Hepatic stellate cell (primary cell): Measurements from ENCODE around the gene MED9.
"Not testable (repeated sequence)": the region's sequence is repeated elsewhere in the genome, so short reads cannot be mapped to it uniquely, and the experiment has no call there.

Source experiments
- DNase-seq: peaks from one replicate; pipeline ENCODE4 v3.0.0; 2011; ENCODE audit warnings: low spot score

Gene MED9

GRCh38 chr17:17455173-17455572, 21.6 kb upstream of the MED9 start:
- no peak for DNase-seq

GRCh38 chr17:17456251-17456650, 20.5 kb upstream of the MED9 start:
- DNase-seq, result no peak

- no peak for DNase-seq
These were observed 19.1 kb upstream of the MED9 start for GRCh38 chr17:17457680-17458079.

DNA sequence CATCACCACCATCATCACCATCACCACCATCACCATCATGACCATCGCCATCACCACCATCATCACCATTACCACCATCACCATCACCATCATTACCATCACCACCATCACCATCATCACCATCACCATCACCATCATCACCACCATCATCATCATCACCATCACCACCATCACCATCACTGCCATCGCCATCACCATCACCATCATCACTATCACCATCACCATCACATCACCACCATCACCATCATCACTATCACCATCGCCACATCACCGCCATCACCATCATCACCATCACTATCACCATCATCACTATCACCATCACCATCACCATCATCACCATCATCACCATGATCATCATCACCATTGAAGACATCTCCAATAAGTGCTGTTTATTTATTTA, 16.8 kb upstream of the MED9 start:
- no peak for DNase-seq

GRCh38 chr17:17462048-17462824, 14.6 kb upstream of the MED9 start:
- DNase-seq, result no peak

DNA sequence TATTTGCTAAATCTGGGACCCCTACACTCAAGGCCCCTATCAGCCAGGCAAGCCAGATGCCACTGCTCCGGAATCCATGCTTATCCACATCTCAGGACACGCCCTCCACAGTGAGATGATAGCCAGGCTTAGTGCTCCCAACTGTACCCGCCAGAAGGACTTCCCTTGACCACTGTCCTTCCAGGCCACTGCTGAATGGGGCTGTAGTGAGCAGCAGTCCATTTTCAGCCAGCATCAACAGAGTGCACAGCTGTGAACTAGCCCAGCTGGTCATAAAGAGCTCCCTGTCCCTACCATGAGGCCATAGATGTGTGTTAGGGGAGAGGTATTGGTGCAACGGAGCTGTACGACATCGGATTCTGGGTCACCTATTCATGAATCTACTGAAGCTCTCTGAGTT, 13.0 kb upstream of the MED9 start:
- no peak for DNase-seq

- DNase-seq, result not testable (repeated sequence)
These were observed 10.9 kb upstream of the MED9 start for GRCh38 chr17:17465878-17466277.

- DNase-seq, result no peak
These were observed 10.3 kb upstream of the MED9 start for GRCh38 chr17:17466511-17466910.

DNA sequence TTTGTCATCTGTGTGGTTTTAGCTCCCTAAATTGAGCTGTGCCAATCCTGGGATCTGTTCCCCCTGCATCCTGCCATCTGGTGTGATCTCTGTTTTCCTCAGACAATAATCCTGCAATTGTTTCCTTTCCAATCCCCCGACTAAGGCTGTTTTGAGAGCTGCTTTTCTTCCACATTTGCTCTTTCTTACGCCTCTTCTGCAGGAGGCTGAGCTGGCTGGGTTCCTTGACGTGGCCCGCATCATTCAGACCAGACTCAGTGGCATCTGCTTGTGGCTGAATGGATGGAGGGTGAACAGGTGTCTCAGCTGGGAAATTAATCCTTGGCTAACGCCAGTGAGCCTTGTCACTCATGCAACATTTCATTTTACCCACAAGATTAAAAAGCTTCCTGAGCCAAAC, 9.8 kb upstream of the MED9 start:
- DNase-seq, result no peak

DNA sequence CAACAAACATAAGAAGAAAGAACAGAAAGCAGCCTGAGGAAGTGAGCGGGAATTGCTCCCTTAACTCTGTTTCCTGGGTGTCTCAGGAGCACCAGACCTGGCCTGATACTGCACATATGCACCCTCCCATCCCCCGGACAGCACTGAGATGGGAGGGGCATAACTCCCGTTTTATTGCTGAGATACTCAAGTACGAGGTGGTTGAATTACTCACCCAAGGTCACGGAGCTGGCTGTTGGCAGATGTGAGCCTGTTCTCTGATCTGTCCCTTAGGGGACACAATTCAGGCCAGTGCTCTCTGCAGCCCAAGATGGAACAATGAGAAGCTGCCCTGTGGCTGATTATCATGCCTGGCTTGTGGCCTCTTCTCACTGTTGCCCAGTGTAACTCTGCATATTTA, 9.1 kb upstream of the MED9 start:
- DNase-seq, result no peak

DNA sequence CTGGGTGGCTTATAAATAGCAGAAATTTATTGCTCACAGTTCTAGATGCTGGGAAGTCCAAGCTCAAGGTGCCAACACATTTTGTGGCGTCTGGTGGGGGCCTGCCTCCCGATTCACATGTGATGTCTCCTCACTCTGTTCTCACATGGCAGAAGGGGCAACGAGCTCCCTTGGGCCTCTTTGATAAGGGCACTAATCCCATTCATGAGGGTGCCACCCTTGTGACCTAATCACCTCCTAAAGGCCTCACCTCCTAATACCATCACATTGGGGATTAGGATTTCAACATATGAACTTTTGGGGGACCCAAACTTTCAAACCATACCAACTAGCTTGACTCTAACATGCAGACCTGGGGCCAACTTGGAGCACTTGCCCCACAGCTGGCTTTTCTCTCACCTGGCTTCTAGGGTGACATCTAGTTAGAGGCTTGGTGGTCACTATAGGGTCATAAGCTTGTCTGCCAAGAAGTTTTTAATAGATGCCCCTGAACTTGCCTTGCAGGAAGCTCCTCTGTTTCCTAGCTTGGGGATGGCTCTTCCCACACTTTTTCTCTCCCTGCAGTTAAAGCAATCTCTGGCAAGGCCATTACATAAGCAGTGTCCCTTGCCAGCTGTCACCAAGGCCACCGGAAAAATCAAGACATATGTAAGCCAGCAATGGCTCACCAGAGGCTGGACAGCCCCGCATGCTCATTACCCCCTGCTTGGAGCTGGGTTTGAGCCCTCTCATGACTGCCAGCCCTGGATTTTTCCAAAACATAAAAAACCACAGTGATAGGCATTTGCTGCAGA, 8.4 kb upstream of the MED9 start:
- DNase-seq, result no peak

DNA sequence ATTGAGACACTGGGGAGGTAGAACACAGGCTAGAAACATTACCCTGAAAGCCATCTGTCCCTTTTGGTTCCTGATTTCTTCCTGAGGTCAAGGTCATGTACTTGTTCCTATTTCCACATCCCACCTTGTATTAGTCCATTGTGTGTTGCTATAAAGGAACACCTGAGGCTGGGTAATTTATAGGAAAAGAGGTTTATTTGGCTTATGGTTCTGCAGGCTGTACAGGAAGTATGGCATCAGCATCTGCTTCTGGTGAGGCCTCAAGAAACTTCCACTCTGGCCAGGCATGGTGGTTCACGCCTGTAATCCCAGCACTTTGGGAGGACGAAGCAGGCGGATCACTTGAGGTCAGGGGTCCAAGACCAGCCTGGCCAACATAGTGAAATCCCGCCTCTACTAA, 7.4 kb upstream of the MED9 start:
- no peak for DNase-seq

GRCh38 chr17:17469996-17470395, 6.8 kb upstream of the MED9 start:
- DNase-seq, result no peak

DNA sequence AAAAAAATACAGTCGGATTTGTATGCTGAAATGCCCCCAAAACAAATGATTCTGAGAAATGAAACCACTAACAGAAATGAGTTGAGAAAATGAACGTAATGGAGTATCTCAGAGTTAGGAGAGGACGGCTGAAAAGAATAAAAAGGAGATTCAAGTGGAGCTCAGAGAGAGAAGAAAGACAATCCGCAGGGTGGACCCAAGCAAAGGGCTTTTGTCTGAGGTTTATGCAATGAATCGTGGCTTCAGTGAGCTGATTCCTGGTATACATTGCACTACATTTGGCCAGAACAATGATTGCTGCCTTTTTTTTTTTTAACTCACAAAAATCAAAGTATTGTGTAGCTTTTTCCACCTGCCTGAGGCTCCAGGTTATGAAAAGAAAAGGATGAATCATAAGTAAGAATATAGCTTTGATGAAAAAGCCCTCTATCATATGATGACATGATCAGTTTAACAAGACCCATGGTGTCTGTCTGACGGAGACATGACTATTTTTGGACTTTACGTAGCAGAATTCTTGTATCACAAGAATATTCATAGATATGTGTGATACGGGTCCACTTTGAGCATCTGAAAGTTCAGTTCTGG, 4.4 kb upstream of the MED9 start:
- DNase-seq, result no peak

GRCh38 chr17:17474341-17474740, 2.5 kb upstream of the MED9 start:
- no peak for DNase-seq

- DNase-seq, result no peak
These were observed 2.4 kb downstream of the MED9 start for GRCh38 chr17:17479209-17479608.

- no peak for DNase-seq
These were observed 3.9 kb downstream of the MED9 start for GRCh38 chr17:17480593-17481148.

- no peak for DNase-seq
These were observed 5.1 kb downstream of the MED9 start for GRCh38 chr17:17481860-17482259.

- no peak for DNase-seq
These were observed 7.7 kb downstream of the MED9 start for GRCh38 chr17:17484451-17484899.

- no peak for DNase-seq
These were observed 8.6 kb downstream of the MED9 start for GRCh38 chr17:17485420-17485819.

DNA sequence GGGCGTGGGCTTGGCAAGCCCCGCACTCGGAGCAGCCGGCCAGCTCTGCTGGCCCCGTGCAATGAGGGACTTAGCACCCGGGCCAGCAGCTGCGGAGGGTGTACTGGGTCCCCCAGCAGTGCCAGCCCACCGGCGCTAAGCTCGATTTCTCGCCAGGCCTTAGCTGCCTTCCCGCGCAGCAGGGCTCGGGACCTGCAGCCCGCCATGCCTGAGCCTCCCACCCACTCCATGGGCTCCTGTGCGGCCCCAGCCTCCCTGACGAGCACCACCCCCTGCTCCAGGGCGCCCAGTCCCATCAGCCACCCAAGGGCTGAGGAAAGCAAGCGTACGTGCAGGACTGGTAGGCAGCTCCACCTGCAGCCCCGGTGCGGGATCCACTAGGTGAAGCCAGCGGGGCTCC, 9.6 kb downstream of the MED9 start:
- DNase-seq, result not testable (repeated sequence)

DNA sequence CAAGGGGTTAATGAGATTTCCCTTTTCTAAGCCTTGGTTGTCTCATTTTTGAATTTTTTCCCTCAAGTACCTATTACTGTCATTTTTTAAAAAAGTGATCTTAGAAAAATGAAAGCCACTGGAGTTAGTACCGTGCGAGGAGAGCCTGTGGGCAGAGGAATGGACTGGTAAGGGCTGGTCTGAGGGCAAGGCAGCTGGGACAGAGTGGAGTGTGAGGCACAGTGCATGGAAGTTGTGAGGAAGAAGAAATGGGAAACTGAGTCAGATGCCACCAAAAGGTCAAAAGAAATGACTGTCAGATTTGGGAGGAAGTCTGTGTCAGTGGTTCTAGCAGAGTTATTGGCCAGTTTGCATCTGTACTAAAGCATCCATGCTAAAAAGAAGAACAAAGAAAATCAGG, 11.2 kb downstream of the MED9 start:
- DNase-seq, result no peak

- no peak for DNase-seq
These were observed 14.3 kb downstream of the MED9 start for GRCh38 chr17:17491031-17491471.
